Measurements from ENCODE around the gene UIMC1.
"Not testable (repeated sequence)": the region's sequence is repeated elsewhere in the genome, so short reads cannot be mapped to it uniquely, and the experiment has no call there.

UIMC1 gene

DNA sequence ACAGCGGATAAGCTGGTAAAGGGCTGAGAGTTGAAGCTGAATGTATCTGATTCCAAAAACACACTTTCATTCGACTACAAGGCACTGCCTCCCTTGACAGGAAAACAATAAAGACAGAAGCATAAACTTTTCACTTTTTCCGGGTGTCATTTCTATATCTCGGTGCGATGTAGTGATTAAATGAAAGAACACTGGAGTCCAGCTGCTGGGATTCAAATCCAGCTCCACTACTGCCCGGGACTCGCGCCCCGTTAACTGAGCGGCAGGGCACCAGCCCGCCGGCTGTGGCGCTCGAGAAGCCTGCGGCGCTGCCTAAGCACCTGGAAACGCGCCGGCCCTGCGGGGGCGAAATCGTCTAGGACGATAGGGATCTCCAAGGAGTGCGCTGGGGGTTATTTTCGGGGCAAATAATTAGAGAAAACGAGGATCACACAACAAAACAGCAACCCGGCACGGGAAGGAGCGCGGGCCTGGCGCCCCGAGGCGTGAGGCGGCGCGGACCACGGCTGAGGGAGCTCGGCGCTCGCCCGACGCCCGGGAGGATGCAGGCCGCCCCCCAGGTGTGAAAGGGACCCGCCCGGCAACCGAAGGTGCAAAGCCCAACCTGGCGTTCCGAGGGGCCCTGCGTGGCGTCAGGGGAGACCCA is 837 bp downstream of the UIMC1 start:
- DNase-seq: peak; percentile 69

DNA sequence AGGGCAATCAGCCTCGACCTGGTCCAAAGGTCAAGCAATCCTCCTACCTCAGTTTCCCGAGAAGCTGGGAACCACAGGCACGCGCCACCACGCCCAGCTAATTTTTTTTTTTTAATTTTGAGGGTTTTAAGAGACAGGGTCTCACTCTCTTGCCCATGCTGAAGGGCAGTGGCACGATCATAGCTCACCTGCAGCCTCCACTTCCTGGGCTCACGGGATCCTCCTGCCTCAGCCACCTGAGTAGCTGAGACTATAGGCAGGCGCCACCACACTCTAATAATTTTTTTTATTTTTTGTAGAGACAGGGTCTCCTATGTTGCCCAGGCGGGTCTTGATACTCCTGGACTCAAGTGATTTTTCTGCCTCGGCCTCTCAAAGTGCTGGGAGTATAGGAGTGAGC is 1.6 kb downstream of the UIMC1 start:
- no peak for DNase-seq

DNA sequence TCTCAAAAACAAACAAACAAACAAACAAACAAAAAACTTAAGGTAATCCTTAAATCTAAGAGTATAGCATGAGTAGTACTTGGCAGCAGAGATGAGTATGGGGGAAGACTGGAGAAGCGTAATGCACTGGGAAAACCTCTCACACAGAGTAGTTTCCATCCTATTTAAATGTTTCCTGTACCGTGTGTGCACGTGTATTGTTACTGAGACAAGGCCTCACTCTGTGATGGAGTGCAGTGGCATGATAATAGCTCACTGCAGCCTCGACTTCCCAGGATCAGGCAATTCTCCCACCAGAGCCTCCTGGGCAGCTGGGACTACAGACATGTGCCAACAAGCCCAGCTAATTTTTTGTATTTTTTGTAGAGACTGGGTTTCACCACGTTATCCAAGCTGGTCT is 2.9 kb downstream of the UIMC1 start:
- no peak for DNase-seq

DNA sequence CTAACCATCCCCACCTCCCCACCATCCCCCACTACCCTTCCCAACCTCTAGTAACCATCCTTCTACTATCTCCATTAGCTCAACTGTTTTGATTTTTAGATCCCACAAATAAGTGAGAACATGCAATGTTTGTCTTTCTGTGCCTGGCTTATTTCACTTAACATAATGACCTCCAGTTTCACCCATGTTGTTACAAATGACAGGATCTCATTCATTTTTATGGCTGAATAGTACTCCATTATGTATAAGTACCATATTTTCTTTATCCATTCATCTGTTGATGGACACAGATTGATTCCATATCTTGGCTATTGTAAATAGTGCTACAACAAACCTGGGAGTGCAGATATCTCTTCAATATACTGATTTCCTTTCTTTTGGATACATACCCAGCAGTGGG is 7.1 kb downstream of the UIMC1 start:
- DNase-seq: not testable (repeated sequence)

GRCh38 chr5:176998828-176999227 is 7.8 kb downstream of the UIMC1 start:
- DNase-seq: no peak

- no peak for DNase-seq
Observed at GRCh38 chr5:176996780-176997179, 9.8 kb downstream of the UIMC1 start.

DNA sequence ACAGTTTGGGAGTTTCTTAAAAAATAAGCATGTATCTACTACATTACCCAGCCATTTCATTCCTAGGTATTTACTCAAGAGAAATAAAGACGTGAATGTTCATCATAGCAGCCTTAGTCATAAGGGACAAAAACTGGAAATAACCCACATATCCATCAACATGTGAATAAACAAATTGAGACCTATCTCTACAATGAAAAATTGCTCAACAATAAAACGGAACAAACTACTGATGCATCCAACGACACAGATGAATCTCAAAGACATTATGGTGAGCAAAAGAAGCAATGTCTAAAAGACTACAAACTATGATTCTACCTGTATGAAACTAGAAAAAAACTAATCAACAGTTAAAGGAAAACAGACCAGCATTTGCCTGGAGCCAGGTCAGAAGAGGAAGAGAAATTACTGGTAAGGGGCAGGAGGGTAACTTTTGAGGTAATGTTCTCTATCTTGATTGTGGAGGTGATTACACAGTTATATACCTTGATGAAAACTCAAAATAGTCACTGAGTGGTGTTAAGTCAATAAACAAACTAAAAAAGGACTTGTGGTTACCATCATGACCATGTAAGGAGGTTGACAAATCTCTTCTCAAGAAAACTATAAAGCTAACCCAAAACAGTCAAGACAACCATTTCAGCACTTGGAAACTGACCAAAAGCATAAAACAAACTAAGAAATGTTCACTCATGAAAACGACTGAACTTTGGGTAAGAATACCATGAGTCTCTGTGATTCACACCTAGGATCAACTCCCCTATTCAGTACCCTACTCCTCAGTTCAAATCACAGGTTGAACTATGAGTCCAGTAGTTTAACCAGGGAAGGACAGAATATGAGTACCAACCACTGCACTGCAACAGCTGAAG is 10.4 kb downstream of the UIMC1 start:
- DNase-seq: peak; percentile 89

GRCh38 chr5:176995122-176995490 is 11.5 kb downstream of the UIMC1 start:
- no peak for DNase-seq

DNA sequence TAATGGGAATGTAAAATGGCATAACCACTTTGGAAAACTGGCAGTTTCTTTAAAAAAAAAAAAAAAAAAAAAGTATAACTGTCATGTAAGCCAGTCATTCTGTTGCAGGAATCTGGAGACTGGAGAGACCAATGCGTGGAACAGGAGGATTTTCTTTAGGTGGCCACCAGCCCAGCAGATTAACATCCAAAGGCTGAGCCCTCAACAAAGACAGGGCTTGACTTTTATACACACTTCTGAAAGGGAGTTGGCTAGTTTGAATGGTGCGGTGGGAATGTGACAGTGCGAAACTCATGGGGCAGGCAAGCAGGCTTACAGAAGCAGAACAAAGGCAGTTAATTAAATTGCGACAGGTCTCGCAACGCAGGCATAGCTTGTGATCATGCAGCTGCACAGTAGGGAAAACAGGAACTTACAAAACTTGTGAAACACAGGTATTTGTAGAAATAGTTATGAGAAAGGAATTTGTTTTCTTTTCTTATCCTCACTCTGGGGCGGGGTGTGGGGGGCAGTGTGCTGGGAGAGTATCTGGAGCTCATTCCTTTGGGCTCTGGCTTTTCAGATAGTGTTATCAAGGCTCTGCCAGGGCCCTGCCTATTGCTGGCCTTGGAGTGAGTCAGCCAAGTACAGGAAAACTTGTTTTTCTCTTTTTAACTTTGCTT is 12.0 kb downstream of the UIMC1 start:
- DNase-seq: peak; percentile 61

DNA sequence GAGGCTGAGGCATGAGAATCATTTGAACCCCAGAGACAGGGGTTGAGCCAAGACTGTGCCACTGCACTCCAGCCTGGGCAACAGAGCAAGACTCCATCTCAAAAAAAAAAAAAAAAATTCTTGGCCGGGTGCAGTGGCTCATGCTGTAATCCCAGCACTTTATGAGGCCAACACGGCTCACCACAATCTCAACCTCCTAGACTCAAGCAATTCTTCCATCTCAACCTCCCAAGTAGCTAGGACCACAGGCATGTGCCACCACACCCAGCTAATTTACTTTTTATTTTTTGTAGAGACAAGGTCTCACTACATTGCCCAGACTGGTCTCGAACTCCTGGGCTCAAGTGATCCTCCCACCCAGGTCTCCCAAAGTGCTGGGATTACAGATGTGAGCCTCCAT is 13.5 kb downstream of the UIMC1 start:
- DNase-seq: not testable (repeated sequence)

- DNase-seq: no peak
Observed at GRCh38 chr5:176987583-176987982, 19.0 kb downstream of the UIMC1 start.

DNA sequence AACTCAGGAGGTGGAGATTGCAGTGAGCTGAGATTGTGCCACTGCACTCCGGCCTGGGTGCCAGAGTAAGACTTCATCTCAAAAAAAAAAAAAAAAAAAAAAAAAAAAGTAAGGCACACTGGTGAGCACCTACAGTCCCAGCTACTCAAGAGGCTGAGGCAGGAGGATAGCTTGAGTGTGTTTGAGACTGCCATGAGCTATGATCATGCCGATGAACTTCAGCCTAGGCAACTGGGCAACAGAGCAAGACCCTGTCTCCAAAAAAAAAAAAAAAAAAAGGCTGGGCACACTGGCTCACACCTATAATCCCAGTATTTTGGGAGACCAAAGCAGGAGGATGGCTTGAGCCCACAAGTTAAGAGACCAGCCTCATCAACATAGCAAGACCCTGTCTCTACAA is 20.3 kb downstream of the UIMC1 start:
- DNase-seq: no peak

- DNase-seq: no peak
Observed at GRCh38 chr5:176985516-176985915, 21.1 kb downstream of the UIMC1 start.

DNA sequence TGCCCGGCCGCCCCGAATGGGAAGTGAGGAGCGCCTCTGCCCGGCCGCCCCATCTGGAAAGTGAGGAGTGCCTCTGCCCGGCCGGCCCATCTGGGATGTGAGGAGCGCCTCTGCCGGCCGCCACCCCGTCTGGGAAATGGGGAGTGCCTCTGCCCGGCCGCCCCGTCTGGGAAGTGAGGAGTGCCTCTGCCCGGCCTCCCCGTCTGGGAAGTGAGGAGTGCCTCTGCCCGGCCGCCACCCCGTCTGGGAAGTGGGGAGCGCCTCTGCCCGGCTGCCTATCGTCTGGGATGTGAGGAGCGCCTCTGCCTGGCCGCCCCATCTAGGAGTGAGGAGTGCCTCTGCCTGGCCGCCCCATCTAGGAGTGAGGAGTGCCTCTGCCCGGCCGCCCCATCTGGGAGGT is 22.4 kb downstream of the UIMC1 start:
- not testable (repeated sequence) for DNase-seq

DNA sequence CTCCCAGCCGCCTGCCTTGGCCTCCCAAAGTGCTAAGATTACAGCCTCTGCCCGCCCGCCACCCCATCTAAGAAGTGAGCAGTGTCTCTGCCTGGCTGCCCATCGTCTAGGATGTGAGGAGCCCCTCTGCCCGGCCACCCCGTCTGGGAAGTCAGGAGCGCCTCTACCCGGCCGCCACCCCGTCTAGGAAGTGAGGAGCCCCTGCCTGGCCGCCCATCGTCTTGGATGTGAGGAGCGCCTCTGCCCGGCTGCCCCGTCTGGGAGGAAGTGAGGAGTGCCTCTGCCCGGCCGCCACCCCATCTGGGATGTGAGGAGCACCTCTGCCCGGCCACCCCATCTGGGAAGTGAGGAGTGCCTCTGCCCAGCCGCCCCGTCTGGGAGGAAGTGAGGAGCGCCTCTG is 23.0 kb downstream of the UIMC1 start:
- not testable (repeated sequence) for DNase-seq

DNA sequence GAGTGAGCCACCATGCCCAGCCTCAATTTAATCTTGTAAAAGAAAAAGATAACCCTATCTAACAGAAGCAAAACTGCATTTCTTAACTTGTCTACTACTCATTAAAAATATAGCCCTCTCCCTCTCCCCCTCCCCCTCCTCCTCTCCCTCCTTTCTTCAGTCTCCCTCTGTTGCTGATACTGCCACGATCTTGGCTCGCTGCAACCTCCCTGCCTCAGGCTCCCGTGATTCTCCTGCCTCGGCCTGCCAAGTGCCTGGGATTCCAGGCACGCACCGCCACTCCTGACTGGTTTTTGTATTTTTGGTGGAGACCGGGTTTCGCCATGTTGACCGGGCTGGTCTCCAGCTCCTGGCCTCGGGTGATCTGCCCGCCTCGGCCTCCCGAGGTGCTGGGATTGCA is 23.5 kb downstream of the UIMC1 start:
- DNase-seq: not testable (repeated sequence)

- DNase-seq: no peak
Observed at GRCh38 chr5:176980818-176981217, 25.8 kb downstream of the UIMC1 start.

DNA sequence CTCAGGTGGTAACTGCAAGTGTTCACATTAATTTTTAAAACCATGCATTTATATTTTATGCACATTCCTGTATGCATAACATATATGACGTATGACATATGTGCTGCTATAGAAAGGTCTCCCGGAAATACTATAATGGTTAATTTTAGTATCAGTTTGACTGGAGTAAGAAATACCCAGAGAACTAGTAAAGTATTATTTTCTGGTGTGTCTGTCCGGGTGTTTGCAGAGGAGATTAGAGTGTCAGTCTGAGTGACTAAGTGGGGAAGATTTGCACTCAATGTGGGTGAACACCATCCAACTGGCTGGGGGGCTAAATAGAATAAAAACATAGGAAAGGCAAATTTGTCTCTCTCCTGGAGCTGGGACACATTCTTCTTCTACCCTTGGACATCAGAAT is 26.9 kb downstream of the UIMC1 start:
- DNase-seq: no peak

GRCh38 chr5:176965633-176966032 is 40.9 kb downstream of the UIMC1 start:
- DNase-seq: no peak

DNA sequence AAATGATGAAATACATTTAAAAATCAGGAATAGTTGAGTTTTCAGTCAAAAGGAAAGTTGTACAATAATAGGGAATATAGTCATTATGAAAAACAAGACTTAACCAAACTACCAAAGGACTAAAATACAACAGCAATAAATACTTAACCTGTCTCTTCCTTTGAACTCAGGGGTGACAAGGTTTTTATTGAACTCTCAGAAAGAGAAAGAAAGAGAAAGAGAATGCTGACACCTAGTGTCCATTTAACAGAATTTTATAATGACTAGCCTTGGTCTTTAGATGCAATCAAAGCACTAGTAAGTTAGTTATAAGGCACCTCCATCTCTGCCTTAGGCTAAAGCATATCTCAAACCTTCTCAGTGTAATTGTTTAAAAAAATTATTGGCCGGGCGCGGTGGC is 47.5 kb downstream of the UIMC1 start:
- peak; percentile 50 for DNase-seq

- no peak for DNase-seq
Observed at GRCh38 chr5:176956756-176957155, 49.8 kb downstream of the UIMC1 start.

DNA sequence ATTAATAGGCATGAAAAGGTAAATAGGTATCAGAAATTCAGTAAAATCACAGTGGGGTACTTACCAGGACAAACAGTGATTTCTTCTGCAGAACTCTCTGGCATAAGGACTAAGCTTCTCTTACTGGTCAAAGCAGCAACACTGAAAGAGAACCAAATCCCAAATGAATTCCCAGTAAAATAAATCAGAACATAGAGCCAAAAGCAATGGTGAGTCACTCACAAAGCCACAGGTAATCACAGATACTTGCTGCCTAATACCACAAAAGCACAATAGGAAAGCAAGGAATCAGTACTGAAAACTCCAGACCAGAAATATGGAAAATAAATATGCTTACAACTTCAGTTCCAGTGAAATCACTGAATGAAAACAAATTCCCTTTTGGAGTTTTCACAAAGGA is 50.7 kb downstream of the UIMC1 start:
- no peak for DNase-seq

DNA sequence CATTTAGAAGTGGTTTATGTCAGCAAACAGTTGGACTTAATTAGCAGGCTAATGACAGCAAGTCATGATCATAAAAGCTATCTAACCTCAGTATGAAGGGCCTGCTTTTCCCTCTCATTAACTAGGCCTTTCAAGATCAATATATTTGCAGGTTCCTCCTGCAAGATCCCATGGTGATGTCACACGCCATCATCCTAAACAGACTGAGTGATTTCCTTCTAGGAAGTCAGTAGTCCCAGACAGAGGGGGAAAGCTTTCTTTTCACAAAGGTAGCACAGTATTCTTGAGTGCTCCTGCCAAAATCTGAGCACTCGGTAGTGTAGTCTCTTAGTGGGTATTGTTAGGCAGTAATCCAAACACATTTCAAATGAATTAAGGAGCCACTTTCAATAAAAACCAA is 52.5 kb downstream of the UIMC1 start:
- DNase-seq: no peak
